Breast epithelium (tissue), 4 donors: ENCODE data around the gene PARP12. TPM values are rescaled to one million over a fixed set of nuclear protein-coding genes. Genes with fewer than 3 reads are reported as not detected.

ENCODE experiments used
- DNase-seq, 2 donors: peaks; one replicate each; pipeline ENCODE4 v3.0.0-alpha.2; 2019; ENCODE audit warnings: low spot score in 2 of 2
- H3K27ac ChIP-seq, 2 donors: fragments of 200-600 bp; sonication (generic) in 1 of 2; one replicate each; pipeline ENCODE4 v1.5.1; 2016 to 2019; ENCODE audit warnings: mild to moderate bottlenecking in 1 of 2
- H3K27me3 ChIP-seq, 2 donors: fragments of 200-600 bp; sonication (generic) in 1 of 2; one replicate each; pipeline versions ENCODE4 v1.5.1 to v1.6.0; 2017 to 2019; ENCODE audit warnings: control low read depth in 1 of 2, mild to moderate bottlenecking in 1 of 2
- H3K36me3 ChIP-seq: fragments of 200-600 bp; one replicate; pipeline ENCODE4 v1.5.1; 2019
- H3K4me1 ChIP-seq, 2 donors: fragments of 200-600 bp; sonication (generic); one replicate each; pipeline ENCODE4 v1.5.1; 2016 to 2019; ENCODE audit warnings: control low read depth in 1 of 2
- H3K4me3 ChIP-seq, 3 donors: fragments of 200-600 bp; sonication (generic); 1 replicate in 2 of 3; 2 replicates in 1 of 3; pipeline ENCODE4 v1.5.1; 2016 to 2019; ENCODE audit warnings: mild to moderate bottlenecking in 3 of 3, moderate library complexity in 2 of 3
- H3K9me3 ChIP-seq, 2 donors: fragments of 200-600 bp; sonication (generic) in 1 of 2; one replicate each; pipeline ENCODE4 v1.5.1; 2016 to 2019; ENCODE audit warnings: control low read depth in 1 of 2
- CTCF ChIP-seq, 3 donors: fragments of 450-650 bp; IDR thresholded peaks; one replicate each; pipeline ENCODE4 v1.5.1; 2016 to 2017; ENCODE audit warnings: antibody characterized with exemption in 3 of 3, mild to moderate bottlenecking in 3 of 3, moderate library complexity in 3 of 3
- POLR2A ChIP-seq: fragments of 450-650 bp; IDR thresholded peaks from one replicate; pipeline ENCODE4 v1.6.1; 2016; ENCODE audit warnings: antibody characterized with exemption, mild to moderate bottlenecking, moderate library complexity
- POLR2AphosphoS5 ChIP-seq, 3 donors: sonication (generic); formaldehyde crosslinking; IDR thresholded peaks; one replicate each; pipeline ENCODE4 v1.6.1; 2017; ENCODE audit warnings: antibody characterized with exemption in 3 of 3
- intact Hi-C: fragments of 100-400 bp; cut with DNase I; formaldehyde crosslinking; loops from one replicate; pipeline ENCODE4 v1.15.1; 2023; ENCODE audit warnings: low total_unique reads
- total RNA-seq, 3 donors: library from RNA; depleted of rRNA; stranded (reverse); fragments of >200 nt; gene quantifications; one replicate each; pipeline ENCODE4 v1.1.0, GENCODE V29; 2016

Gene PARP12
- total RNA-seq, 3 donors from 2014 or later: 24.8 to 44.9 (median 40.6) TPM

- no peaks in the 10 kb centered on the region for H3K9me3 ChIP-seq
- no peak for DNase-seq
- TF ChIP-seq POLR2AphosphoS5 (IDR thresholded peaks at IDR 0.05): no peak
- TF ChIP-seq CTCF (IDR thresholded peaks at IDR 0.05): no peak
- no peak for TF ChIP-seq POLR2A
- no peaks in the 10 kb centered on the region for H3K4me1 ChIP-seq
- intact Hi-C loops: no loop called here
- H3K27me3 ChIP-seq: no peaks in the 10 kb centered on the region
- no peak overlapping the region for H3K27ac ChIP-seq
- no peaks in the 10 kb centered on the region for H3K36me3 ChIP-seq
- H3K4me3 ChIP-seq: no peak overlapping the region
Measured at GRCh38 chr7:140084972-140085371, 22.2 kb upstream of the PARP12 start.

GRCh38 chr7:140084142-140084655 lies 21.4 kb upstream of the PARP12 start:
- H3K27me3 ChIP-seq: no peaks in the 10 kb centered on the region
- H3K27ac ChIP-seq: no peak overlapping the region
- no peak for DNase-seq
- H3K9me3 ChIP-seq: no peaks in the 10 kb centered on the region
- no peaks in the 10 kb centered on the region for H3K4me1 ChIP-seq
- TF ChIP-seq POLR2AphosphoS5 (IDR thresholded peaks at IDR 0.05): no peak
- TF ChIP-seq CTCF (IDR thresholded peaks at IDR 0.05): no peak
- TF ChIP-seq POLR2A: no peak
- no peak overlapping the region for H3K4me3 ChIP-seq
- no peaks in the 10 kb centered on the region for H3K36me3 ChIP-seq
- intact Hi-C loops: no loop called here

- no peak overlapping the region for H3K27ac ChIP-seq
- TF ChIP-seq POLR2AphosphoS5 (IDR thresholded peaks at IDR 0.05): no peak
- no peaks in the 10 kb centered on the region for H3K36me3 ChIP-seq
- H3K27me3 ChIP-seq: no peaks in the 10 kb centered on the region
- H3K4me1 ChIP-seq: no peaks in the 10 kb centered on the region
- intact Hi-C loops: no loop called here
- no peak overlapping the region for H3K4me3 ChIP-seq
- no peaks in the 10 kb centered on the region for H3K9me3 ChIP-seq
- no peak for DNase-seq
Measured at GRCh38 chr7:140082770-140083169, 20.0 kb upstream of the PARP12 start.

GRCh38 chr7:140081774-140082425 lies 19.1 kb upstream of the PARP12 start:
- H3K4me1 ChIP-seq: no peaks in the 10 kb centered on the region
- no peak for DNase-seq
- H3K27ac ChIP-seq: no peak overlapping the region
- no peak overlapping the region for H3K4me3 ChIP-seq
- no peaks in the 10 kb centered on the region for H3K27me3 ChIP-seq
- H3K36me3 ChIP-seq: no peaks in the 10 kb centered on the region
- no peaks in the 10 kb centered on the region for H3K9me3 ChIP-seq
- intact Hi-C loops: no loop called here
- TF ChIP-seq CTCF (IDR thresholded peaks at IDR 0.05) (no peak), POLR2A (no peak), POLR2AphosphoS5 (IDR thresholded peaks at IDR 0.05) (no peak)

GRCh38 chr7:140080919-140081318 lies 18.2 kb upstream of the PARP12 start:
- intact Hi-C loops: no loop called here
- no peak for TF ChIP-seq POLR2AphosphoS5 (IDR thresholded peaks at IDR 0.05)
- no peak for TF ChIP-seq CTCF (IDR thresholded peaks at IDR 0.05)
- TF ChIP-seq POLR2A: no peak
- H3K4me3 ChIP-seq: no peak overlapping the region
- no peaks in the 10 kb centered on the region for H3K36me3 ChIP-seq
- H3K4me1 ChIP-seq: no peaks in the 10 kb centered on the region
- no peaks in the 10 kb centered on the region for H3K9me3 ChIP-seq
- H3K27ac ChIP-seq: no peak overlapping the region
- H3K27me3 ChIP-seq: no peaks in the 10 kb centered on the region
- no peak for DNase-seq
